ENCODE data around the gene CD93. TPM values are rescaled to one million over a fixed set of nuclear protein-coding genes. Genes with fewer than 3 reads are reported as not detected.

Gene CD93
- total and polyA plus RNA-seq, 3 donors from 2014 or later = 9.4 to 14.8 (median 14.2) TPM

GRCh38 chr20:23108871-23109270 is 22.7 kb upstream of the CD93 start:
- intact Hi-C loops (cut with DNase I; ENCODE audit: low total_unique reads) = no loop called here
- no peak for DNase-seq
- Histone ChIP-seq H3K9me3 (no peaks in the 10 kb centered on the region), H3K27ac (no peak overlapping the region), H3K27me3 (no peaks in the 10 kb centered on the region), H3K4me1 (no peaks in the 10 kb centered on the region), H3K4me3 (no peak overlapping the region), H3K36me3 (ENCODE audit: low read depth, missing control alignments) (no peaks in the 10 kb centered on the region)
- WGBS, 2 donors = 85% methylated on average over 3 of the region's 3 CpGs
- TF ChIP-seq POLR2A (IDR thresholded peaks at IDR 0.05) (no peak), CTCF (IDR thresholded peaks at IDR 0.05) (no peak)

GRCh38 chr20:23107466-23107865 is 21.3 kb upstream of the CD93 start:
- H3K27me3 ChIP-seq = no peaks in the 10 kb centered on the region
- peak overlapping the region in 1 of 2 donors; percentile 56 for H3K27ac ChIP-seq
- no peaks in the 10 kb centered on the region for H3K4me1 ChIP-seq
- H3K9me3 ChIP-seq = no peaks in the 10 kb centered on the region
- intact Hi-C loops (cut with DNase I; ENCODE audit: low total_unique reads) = no loop called here
- no peak for DNase-seq
- H3K36me3 ChIP-seq (ENCODE audit: low read depth, missing control alignments) = no peaks in the 10 kb centered on the region
- 64 to 88% methylated on average over 3 of the region's 3 CpGs for WGBS, 2 donors
- no peak overlapping the region for H3K4me3 ChIP-seq
- TF ChIP-seq CTCF (IDR thresholded peaks at IDR 0.05) (no peak), POLR2A (IDR thresholded peaks at IDR 0.05) (no peak)

- WGBS, 2 donors = 71 to 80% methylated on average over 9 of the region's 9 CpGs
- no peaks in the 10 kb centered on the region for H3K9me3 ChIP-seq
- H3K27ac ChIP-seq = peak overlapping the region; percentile 33 to 56
- no peaks in the 10 kb centered on the region for H3K36me3 ChIP-seq (ENCODE audit: low read depth, missing control alignments)
- H3K27me3 ChIP-seq = no peaks in the 10 kb centered on the region
- no peak overlapping the region for H3K4me3 ChIP-seq
- TF ChIP-seq POLR2A (IDR thresholded peaks at IDR 0.05) = no peak
- DNase-seq = peak; percentile 27
- no peaks in the 10 kb centered on the region for H3K4me1 ChIP-seq
- intact Hi-C loops (cut with DNase I; ENCODE audit: low total_unique reads) = no loop called here
These were observed 20.2 kb upstream of the CD93 start for GRCh38 chr20:23106271-23106851.

GRCh38 chr20:23105193-23105592 is 19.1 kb upstream of the CD93 start:
- peaks cover 7% of the 10 kb centered on the region for H3K4me1 ChIP-seq
- intact Hi-C loops (cut with DNase I; ENCODE audit: low total_unique reads) = no loop called here
- no peak overlapping the region for H3K27ac ChIP-seq
- H3K4me3 ChIP-seq = no peak overlapping the region
- H3K9me3 ChIP-seq = no peaks in the 10 kb centered on the region
- no peaks in the 10 kb centered on the region for H3K27me3 ChIP-seq
- no peak for TF ChIP-seq POLR2A (IDR thresholded peaks at IDR 0.05)
- no peak for TF ChIP-seq CTCF (IDR thresholded peaks at IDR 0.05)
- WGBS, 2 donors = 73 to 81% methylated on average over 3 of the region's 3 CpGs
- no peaks in the 10 kb centered on the region for H3K36me3 ChIP-seq (ENCODE audit: low read depth, missing control alignments)
- DNase-seq = no peak

- H3K36me3 ChIP-seq (ENCODE audit: low read depth, missing control alignments) = no peaks in the 10 kb centered on the region
- peak overlapping the region in 1 of 2 donors; percentile 59 for H3K27ac ChIP-seq
- 81 to 83% methylated on average over 11 of the region's 11 CpGs for WGBS, 2 donors
- intact Hi-C loops (cut with DNase I; ENCODE audit: low total_unique reads) = no loop called here
- H3K9me3 ChIP-seq = no peaks in the 10 kb centered on the region
- no peaks in the 10 kb centered on the region for H3K27me3 ChIP-seq
- DNase-seq = no peak
- peaks cover 15% of the 10 kb centered on the region for H3K4me1 ChIP-seq
- TF ChIP-seq POLR2A (IDR thresholded peaks at IDR 0.05) = no peak
- TF ChIP-seq CTCF (IDR thresholded peaks at IDR 0.05) = no peak
- no peak overlapping the region for H3K4me3 ChIP-seq
These were observed 17.3 kb upstream of the CD93 start for GRCh38 chr20:23103284-23104018.

Measured in testis (tissue), 3 donors.